Thyroid gland (tissue), 4 donors: ENCODE measurements around the gene GP5. TPM values are rescaled to one million over a fixed set of nuclear protein-coding genes. Genes with fewer than 3 reads are reported as not detected.

Experiments
- DNase-seq, 2 donors: peaks; one replicate each; pipeline ENCODE4 v3.0.0-alpha.2; 2019
- H3K27ac ChIP-seq, 3 donors: fragments of 200-600 bp; sonication (generic); 1 replicate in 2 of 3; 2 replicates in 1 of 3; pipeline ENCODE4 v1.5.1; 2016 to 2019; ENCODE audit warnings: mild to moderate bottlenecking in 1 of 3, moderate library complexity in 1 of 3
- H3K27me3 ChIP-seq: fragments of 200-600 bp; sonication (generic); one replicate; pipeline ENCODE4 v1.5.1; 2019
- H3K36me3 ChIP-seq, 2 donors: fragments of 200-600 bp; sonication (generic); one replicate each; pipeline ENCODE4 v1.5.1; 2016 to 2019
- H3K4me1 ChIP-seq, 2 donors: fragments of 200-600 bp; sonication (generic); one replicate each; pipeline ENCODE4 v1.5.1; 2017 to 2019
- H3K4me3 ChIP-seq, 3 donors: fragments of 200-600 bp; sonication (generic); replicated peaks in 1 of 3; 1 replicate in 2 of 3; 2 replicates in 1 of 3; pipeline ENCODE4 v1.5.1; 2016; ENCODE audit warnings: mild to moderate bottlenecking in 1 of 3
- H3K9me3 ChIP-seq: fragments of 200-600 bp; sonication (generic); one replicate; pipeline ENCODE4 v1.5.1; 2017
- CTCF ChIP-seq, 6 experiments: fragments of 200-600 bp in 3 of 6; fragments of 450-650 bp in 3 of 6; sonication (generic) in 3 of 6; IDR thresholded peaks; one replicate each; pipeline ENCODE4 v1.5.1; 2016 to 2019; ENCODE audit warnings: antibody characterized with exemption in 6 of 6, mild to moderate bottlenecking in 2 of 6, inconsistent platforms in 1 of 6, moderate library complexity in 1 of 6
- POLR2A ChIP-seq, 2 donors: fragments of 450-650 bp; IDR thresholded peaks; one replicate each; pipeline ENCODE4 v1.6.1; 2017; ENCODE audit warnings: antibody characterized with exemption in 2 of 2, mild to moderate bottlenecking in 2 of 2, moderate library complexity in 1 of 2
- WGBS, 2 donors: methylation state at CpG; one replicate each; pipeline ENCODE4 v1.1.5; 2017; 5-methylcytosine and 5-hydroxymethylcytosine counted together
- intact Hi-C: fragments of 100-400 bp; cut with DNase I; formaldehyde crosslinking; loops from one replicate; pipeline ENCODE4 v1.15.1; 2023
- total RNA-seq, 4 donors: library from RNA; depleted of rRNA; stranded (reverse); fragments of >200 nt; gene quantifications; one replicate each; pipeline ENCODE4 v1.2.3, GENCODE V29; 2016

GP5 gene
- total RNA-seq, 4 donors from 2014 or later = 0.39 to 1.2 (median 0.74) TPM

- peak in 1 of 2 donors; percentile 2 for TF ChIP-seq POLR2A (IDR thresholded peaks at IDR 0.05)
- TF ChIP-seq CTCF (IDR thresholded peaks at IDR 0.05) = no peak
- Histone ChIP-seq H3K4me1 (peaks cover 15 to 34% of the 10 kb centered on the region in 2 donors), H3K9me3 (no peaks in the 10 kb centered on the region), H3K27me3 (no peaks in the 10 kb centered on the region), H3K4me3 (no peak overlapping the region), H3K36me3 (no peaks in the 10 kb centered on the region), H3K27ac (peak overlapping the region; percentile 60 to 90 (median 83))
- intact Hi-C loops = loop anchor here (5.0 kb wide), 1 partner anchor 54 kb away; no protein-coding TSS in a partner anchor
- no peak for DNase-seq
- 52 to 64% methylated on average over 4 to 13 of the region's 13 CpGs for WGBS, 2 donors
Observed at GRCh38 chr3:194396539-194396858, 2.6 kb downstream of the GP5 start.

GRCh38 chr3:194395778-194396538 is 3.1 kb downstream of the GP5 start:
- 16 to 28% methylated on average over 24 to 26 of the region's 26 CpGs for WGBS, 2 donors
- intact Hi-C loops = loop anchor here (5.0 kb wide), 1 partner anchor 54 kb away; no protein-coding TSS in a partner anchor
- TF ChIP-seq POLR2A (IDR thresholded peaks at IDR 0.05) = peak in 1 of 2 donors; percentile 3
- no peak for TF ChIP-seq CTCF (IDR thresholded peaks at IDR 0.05)
- Histone ChIP-seq H3K27me3 (no peaks in the 10 kb centered on the region), H3K4me3 (no peak overlapping the region), H3K36me3 (no peaks in the 10 kb centered on the region), H3K27ac (peak overlapping the region; percentile 60 to 90 (median 83)), H3K4me1 (peaks cover 14 to 34% of the 10 kb centered on the region in 2 donors), H3K9me3 (no peaks in the 10 kb centered on the region)
- peak; percentile 77 to 82 for DNase-seq

GRCh38 chr3:194395212-194395611 is 3.9 kb downstream of the GP5 start:
- TF ChIP-seq POLR2A (IDR thresholded peaks at IDR 0.05) = no peak
- no peak for TF ChIP-seq CTCF (IDR thresholded peaks at IDR 0.05)
- Histone ChIP-seq H3K36me3 (no peaks in the 10 kb centered on the region), H3K27me3 (no peaks in the 10 kb centered on the region), H3K4me3 (no peak overlapping the region), H3K9me3 (no peaks in the 10 kb centered on the region), H3K27ac (peak overlapping the region; percentile 60 to 90 (median 83)), H3K4me1 (peaks cover 14 to 34% of the 10 kb centered on the region in 2 donors)
- intact Hi-C loops = loop anchor here (5.0 kb wide), 1 partner anchor 53 kb away; no protein-coding TSS in a partner anchor
- WGBS, 2 donors = 71 to 74% methylated on average over 5 of the region's 5 CpGs
- no peak for DNase-seq

GRCh38 chr3:194392576-194392975 is 6.5 kb downstream of the GP5 start:
- 95% methylated on average over 7 of the region's 7 CpGs for whole genome bisulfite sequencing, 2 donors
- H3K36me3 ChIP-seq = no peaks in the 10 kb centered on the region
- H3K4me1 ChIP-seq = peaks cover 12 to 27% of the 10 kb centered on the region in 2 donors
- H3K9me3 ChIP-seq = no peaks in the 10 kb centered on the region
- no peak for DNase-seq
- intact Hi-C loops = no loop called here
- H3K4me3 ChIP-seq = no peak overlapping the region
- H3K27me3 ChIP-seq = no peaks in the 10 kb centered on the region
- TF ChIP-seq CTCF (IDR thresholded peaks at IDR 0.05) (no peak), POLR2A (IDR thresholded peaks at IDR 0.05) (no peak)
- no peak overlapping the region for H3K27ac ChIP-seq

GRCh38 chr3:194390835-194391234 is 8.2 kb downstream of the GP5 start:
- Histone ChIP-seq H3K36me3 (no peaks in the 10 kb centered on the region), H3K4me3 (no peak overlapping the region), H3K4me1 (peaks cover 8 to 10% of the 10 kb centered on the region in 2 donors), H3K27me3 (no peaks in the 10 kb centered on the region), H3K27ac (no peak overlapping the region), H3K9me3 (no peaks in the 10 kb centered on the region)
- TF ChIP-seq POLR2A (IDR thresholded peaks at IDR 0.05) = no peak
- TF ChIP-seq CTCF (IDR thresholded peaks at IDR 0.05) = no peak
- no peak for DNase-seq
- intact Hi-C loops = no loop called here
